HG03060 (cell line): Measurements from ENCODE around the gene PTPRT.

ENCODE experiments used
- ATAC-seq: cut with Tn5 transposase; IDR thresholded peaks from one replicate; pipeline ENCODE4 v1.9.1; 2021; ENCODE audit warnings: low read depth, moderate number of reproducible peaks; ENCODE audit not compliant: unreplicated experiment

Gene PTPRT

DNA sequence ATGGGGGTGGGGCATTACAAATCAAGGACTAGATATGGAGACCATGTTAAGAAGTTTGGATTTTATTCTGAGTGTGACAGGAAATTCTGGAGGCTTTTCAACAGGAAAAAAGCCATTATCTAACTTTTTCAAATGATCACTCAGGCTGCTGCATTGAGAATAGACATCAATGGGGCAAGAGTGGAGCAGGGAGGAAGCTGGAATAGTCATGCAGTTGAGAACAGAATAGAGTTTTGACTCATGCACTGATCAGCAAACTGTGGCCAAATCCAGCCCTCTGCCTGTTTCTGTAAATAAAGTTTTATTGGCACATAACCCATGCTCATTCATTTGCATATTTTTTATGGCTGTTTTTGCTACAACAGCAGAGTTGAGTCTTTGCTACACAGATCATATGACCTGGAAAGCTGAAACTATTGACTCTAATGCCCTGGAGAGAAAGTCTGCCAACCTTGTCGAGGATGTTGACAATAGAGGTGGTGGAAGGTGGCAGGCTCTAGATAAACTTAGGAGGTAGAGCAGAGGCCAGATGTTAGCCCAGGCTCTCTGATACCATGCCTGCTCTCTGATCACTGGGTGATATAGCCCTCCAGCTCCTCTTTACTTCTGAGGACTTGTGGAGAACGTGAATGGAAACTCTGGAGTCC lies 441.8 kb downstream of the PTPRT start:
- no peak for ATAC-seq

GRCh38 chr20:42744756-42745465 lies 444.8 kb downstream of the PTPRT start:
- no peak for ATAC-seq

GRCh38 chr20:42742926-42743325 lies 446.8 kb downstream of the PTPRT start:
- ATAC-seq, result no peak

- no peak for ATAC-seq
These were observed 447.8 kb downstream of the PTPRT start for GRCh38 chr20:42741906-42742305.

DNA sequence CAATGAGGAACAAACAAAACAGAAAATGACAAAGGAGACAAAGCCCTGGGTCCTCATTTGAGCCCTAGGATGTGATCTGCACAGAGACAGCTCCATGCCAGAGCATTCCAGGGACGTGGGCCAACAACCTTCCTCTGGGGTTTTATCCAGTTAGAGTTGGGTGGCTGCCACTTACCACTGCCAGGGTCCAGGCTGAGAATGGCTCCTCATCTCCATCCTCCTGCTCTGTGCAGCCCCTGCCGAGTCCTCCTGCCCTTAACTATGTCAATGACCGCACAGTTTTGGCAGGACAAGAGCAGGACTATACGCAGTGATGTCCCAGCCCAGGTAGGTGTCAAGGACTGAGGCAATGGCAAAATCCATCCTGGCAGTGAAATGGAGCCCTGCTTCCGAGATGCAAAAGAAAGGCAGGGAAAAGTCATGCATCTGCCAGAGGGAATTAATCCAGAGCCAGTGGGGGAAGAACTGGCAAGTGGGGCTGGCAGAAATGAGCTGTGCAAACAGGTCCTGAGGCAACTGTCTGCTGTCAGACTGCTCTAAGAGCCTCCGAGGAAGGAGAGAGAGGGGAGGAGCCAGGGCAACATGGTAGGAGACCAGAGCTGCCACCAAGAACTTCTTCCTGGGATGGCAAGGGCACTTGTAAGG lies 449.4 kb downstream of the PTPRT start:
- no peak for ATAC-seq

GRCh38 chr20:42739683-42740082 lies 450.0 kb downstream of the PTPRT start:
- no peak for ATAC-seq

GRCh38 chr20:42735539-42735938 lies 454.2 kb downstream of the PTPRT start:
- no peak for ATAC-seq

- no peak for ATAC-seq
These were observed 454.9 kb downstream of the PTPRT start for GRCh38 chr20:42734660-42735368.

GRCh38 chr20:42721923-42722322 lies 467.8 kb downstream of the PTPRT start:
- ATAC-seq, result no peak

GRCh38 chr20:42714298-42715141 lies 475.2 kb downstream of the PTPRT start:
- no peak for ATAC-seq

DNA sequence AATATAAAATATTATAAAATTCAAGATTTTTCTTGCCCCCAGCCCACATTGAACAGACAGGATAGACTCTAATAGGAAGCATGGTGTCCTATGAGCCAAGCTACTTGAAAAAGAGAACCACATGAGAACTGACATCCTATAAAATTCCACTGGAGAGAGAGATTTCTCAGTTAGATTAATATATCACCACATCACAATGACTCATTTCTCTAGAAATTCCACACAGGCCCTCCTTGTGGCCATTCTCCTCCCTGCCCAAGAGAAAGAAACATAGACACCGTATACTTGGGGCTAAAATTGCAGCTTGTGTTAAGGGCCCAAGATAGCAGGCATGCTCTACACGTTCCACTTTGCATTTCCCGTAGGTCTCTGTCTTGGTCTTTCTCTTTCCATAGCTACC lies 481.4 kb downstream of the PTPRT start:
- ATAC-seq, result no peak

DNA sequence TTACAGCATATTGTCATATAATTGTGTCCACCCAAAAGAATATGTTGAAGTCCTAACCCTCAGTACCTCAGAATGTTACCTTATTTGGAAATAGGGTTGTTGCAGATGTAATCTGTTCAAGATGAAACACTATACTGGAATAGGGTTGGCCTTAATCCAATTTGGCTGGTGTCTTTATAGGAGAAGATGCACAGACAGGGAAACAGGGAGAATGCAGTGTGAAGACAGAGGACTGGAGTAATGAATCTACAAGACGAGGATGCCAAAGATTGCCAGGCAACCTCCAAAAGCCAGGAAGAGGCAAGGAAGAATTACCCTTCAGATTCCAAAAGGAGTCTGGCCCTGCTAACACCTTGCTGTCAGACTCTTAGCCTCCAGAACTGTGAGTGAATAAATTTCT lies 482.9 kb downstream of the PTPRT start:
- ATAC-seq, result no peak

DNA sequence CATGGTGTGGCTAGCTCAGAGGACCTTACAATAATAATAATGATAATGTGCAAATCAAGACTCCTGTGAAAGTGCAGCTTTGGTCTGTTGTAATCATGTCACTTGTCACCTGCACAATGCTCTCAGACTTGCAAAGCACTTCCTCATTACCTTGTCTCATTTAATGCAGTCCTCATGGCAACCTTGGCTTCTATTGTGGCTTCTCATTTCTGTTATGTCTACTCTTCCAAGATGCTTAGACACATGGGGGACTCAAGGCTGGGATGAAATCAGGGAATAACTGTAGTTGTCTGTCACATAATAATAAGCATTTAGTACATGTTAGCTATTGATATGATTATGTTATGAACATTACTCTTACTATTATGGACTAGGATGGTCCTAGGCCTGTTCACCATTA lies 484.2 kb downstream of the PTPRT start:
- ATAC-seq, result no peak

DNA sequence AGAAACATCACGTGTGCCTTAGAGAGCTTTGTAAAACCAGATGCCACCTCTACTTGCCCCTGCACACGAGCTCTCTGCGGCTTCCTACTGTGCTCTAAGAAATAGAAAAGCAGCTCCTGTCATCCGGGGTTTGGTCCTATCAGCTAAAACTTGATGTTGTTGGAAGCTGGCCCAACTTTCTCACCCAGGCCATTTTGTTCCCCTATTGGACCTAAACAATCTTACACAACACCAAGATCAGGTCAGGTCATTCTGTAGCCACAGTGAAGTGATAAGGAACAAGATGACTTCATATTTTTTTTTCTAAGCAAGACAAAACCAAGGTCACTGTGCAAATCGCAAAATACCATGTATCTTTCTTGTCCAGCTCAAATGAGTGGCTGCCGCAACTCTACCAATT lies 486.0 kb downstream of the PTPRT start:
- no peak for ATAC-seq

- ATAC-seq, result no peak
These were observed 487.8 kb downstream of the PTPRT start for GRCh38 chr20:42701948-42702347.

GRCh38 chr20:42700372-42700771 lies 489.3 kb downstream of the PTPRT start:
- no peak for ATAC-seq

DNA sequence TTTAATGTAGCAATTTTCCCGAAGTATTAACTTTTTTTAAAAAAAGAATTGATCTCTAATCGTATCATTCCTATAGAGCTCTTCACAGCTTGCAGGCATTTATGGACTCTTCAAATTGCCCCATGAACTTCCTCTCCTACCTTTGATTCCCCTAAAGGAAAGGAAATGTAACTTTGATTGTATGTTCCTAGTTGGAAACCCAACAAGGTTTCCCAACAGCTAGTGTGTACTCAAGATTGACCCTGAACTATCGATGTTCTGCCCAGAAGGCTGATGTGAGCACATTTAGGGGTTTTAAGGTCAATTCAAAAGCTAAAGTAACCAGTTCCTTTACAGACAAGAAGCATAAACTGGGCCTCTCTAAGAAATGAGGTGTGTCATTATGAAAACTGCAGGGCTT lies 491.7 kb downstream of the PTPRT start:
- no peak for ATAC-seq

GRCh38 chr20:42690842-42691437 lies 498.8 kb downstream of the PTPRT start:
- ATAC-seq, result no peak

DNA sequence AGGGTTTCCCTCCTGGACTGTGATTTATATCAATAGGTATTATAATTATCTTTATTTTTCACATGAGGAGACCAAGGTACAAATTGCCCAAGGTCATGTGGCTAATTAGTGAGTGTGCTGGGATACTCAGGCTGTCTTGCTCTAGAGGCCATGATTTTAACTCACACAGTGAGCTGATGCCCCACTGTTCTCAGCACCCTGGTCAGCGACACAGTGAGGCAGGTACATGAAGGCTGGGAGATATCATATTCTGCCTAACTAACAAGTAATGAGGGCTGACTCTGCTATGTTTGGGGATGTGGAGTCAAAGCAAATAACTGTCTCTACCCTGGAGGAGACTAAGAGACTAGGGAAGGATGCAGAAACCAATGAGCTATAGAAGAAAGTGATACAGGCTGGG lies 501.1 kb downstream of the PTPRT start:
- ATAC-seq, result no peak

GRCh38 chr20:42686057-42686456 lies 503.6 kb downstream of the PTPRT start:
- no peak for ATAC-seq
